ENCODE measurements around the gene HOTAIR.

The HOTAIR gene

DNA sequence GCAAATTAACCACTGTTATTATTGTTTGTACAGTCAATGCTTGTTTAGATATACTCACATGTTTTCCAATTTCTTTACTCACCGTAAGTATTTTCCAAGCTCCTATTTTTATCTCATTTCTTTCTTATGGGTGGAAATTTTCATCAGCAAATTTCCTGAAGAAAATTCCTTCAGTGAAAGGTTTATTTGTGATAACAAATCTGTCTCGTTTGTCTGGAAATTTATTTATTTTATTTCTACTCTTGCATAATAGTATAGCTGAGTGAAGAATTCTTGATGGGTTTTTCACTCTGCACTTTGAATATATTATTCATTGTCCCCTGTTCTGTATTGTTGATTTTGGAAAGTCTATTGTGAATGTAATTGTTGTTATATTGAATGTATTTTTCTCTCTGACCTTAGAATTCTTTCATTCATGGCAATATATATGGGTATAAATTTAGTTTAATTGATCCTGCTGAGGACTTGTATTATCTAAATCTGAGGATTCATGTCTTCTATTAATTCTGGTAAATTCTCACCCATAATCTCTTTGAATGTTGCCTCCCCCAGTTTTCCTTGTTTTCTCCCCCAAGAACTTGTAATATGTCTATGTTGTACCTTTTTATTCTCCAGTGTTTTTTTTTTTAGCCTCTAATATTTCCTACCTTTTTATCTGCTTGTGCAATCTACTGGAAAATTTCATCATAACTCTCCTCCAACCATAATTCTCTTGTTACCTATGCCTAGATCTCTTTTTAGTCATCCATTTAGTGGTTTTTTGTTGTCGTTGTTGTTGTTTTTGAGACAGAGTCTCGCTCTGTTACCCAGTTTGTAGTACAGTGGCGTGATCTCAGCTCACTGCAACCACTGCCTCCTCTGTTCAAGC is 57.7 kb downstream of the HOTAIR start:
- no peak for ATAC-seq
- TF ChIP-seq TSHZ2 (CRISPR knock-in tag; IDR thresholded peaks at IDR 0.05) (no peak), PPARA (CRISPR knock-in tag; IDR thresholded peaks at IDR 0.05; ENCODE audit: borderline replicate concordance) (no peak), ZFP30 (CRISPR knock-in tag; IDR thresholded peaks at IDR 0.05) (no peak)
- TF ChIP-seq, protein P1, sequence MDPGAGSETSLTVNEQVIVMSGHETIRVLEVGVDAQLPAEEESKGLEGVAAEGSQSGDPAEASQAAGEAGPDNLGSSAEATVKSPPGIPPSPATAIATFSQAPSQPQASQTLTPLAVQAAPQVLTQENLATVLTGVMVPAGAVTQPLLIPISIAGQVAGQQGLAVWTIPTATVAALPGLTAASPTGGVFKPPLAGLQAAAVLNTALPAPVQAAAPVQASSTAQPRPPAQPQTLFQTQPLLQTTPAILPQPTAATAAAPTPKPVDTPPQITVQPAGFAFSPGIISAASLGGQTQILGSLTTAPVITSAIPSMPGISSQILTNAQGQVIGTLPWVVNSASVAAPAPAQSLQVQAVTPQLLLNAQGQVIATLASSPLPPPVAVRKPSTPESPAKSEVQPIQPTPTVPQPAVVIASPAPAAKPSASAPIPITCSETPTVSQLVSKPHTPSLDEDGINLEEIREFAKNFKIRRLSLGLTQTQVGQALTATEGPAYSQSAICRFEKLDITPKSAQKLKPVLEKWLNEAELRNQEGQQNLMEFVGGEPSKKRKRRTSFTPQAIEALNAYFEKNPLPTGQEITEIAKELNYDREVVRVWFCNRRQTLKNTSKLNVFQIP (CRISPR knock-in tag; IDR thresholded peaks at IDR 0.05; ENCODE audit: borderline replicate concordance, low read depth) = no peak
